ENCODE data around the gene LPCAT1. TPM values are rescaled to one million over a fixed set of nuclear protein-coding genes. Genes with fewer than 3 reads are reported as not detected.

LPCAT1 gene
- total and polyA plus RNA-seq, 2 donors (not counting 3 experiments of a cell fraction or from before 2014, with no cell fraction given), result 28.9 to 57.2 TPM

DNA sequence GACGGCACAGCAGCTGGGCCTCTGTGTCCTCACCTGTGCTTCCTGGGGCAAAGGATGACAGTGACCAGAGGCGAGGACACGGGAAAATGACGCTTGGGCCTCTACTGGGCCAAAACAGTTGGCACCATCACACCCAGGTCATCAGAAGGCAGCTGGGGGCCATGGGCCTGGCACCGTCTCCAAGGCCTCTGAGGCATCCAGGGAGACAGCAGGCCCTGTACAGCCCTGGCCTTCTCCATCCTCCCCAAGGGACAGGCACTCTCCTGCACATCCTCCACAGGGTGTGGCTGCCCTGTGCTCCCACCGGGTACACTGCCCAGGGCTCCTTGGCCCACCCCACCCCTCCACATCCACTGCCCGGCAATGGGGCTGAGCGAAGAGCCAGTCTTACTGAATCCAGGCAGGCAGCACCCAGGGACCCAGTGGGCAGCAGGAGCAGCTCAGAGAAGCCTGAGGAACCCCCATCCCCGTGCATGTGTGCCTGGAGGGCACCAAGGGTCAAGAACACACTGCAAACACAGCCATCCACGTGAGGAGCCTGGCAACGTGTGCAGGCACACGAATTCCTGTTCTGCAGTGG, 4.0 kb downstream of the LPCAT1 start:
- H3K36me3 ChIP-seq (ENCODE audit: control insufficient read depth in 2 of 2, extremely low read depth in 1 of 2, insufficient read depth in 2 of 2, low read length in 2 of 2), result peaks cover 10 to 12% of the 10 kb centered on the region in 2 experiments
- no peak for FAIRE-seq
- no peak overlapping the region for H3K27ac ChIP-seq (ENCODE audit: insufficient read depth, low read depth, low read length)
- H3K4me2 ChIP-seq (ENCODE audit: insufficient read depth, low read length), result no peak overlapping the region
- dilution Hi-C loops (cut with MboI; ENCODE audit: extremely low pct_ligation_motif_present, low sequenced_read_pairs), result no loop called here
- intact Hi-C loops (cut with micrococcal nuclease), result no loop called here
- peaks cover 16% of the 10 kb centered on the region for H3K4me1 ChIP-seq (ENCODE audit: control insufficient read depth, extremely low read depth, insufficient read depth, low read length)
- no peaks in the 10 kb centered on the region for H4K20me1 ChIP-seq (replicated peaks; ENCODE audit: control insufficient read depth, extremely low read depth, insufficient read depth, low read length)
- no TSS peak for BruUV-seq (replicated peaks)
- H3K4me3 ChIP-seq (replicated peaks in 1 of 3; ENCODE audit: insufficient read depth in 1 of 3, low read depth in 1 of 3, low read length in 3 of 3), result no peak overlapping the region
- ChIA-PET CTCF (no interaction called here), POLR2A (no interaction called here)
- no peaks in the 10 kb centered on the region for H3K27me3 ChIP-seq (ENCODE audit: control insufficient read depth in 2 of 2, insufficient read depth in 2 of 2, low read length in 2 of 2)
- TF ChIP-seq POLR2A (IDR thresholded peaks at IDR 0.05; ENCODE audit: low read depth, low read length) (no peak), POLR2AphosphoS5 (IDR thresholded peaks at IDR 0.05; ENCODE audit: insufficient read depth, low read depth, low read length) (no peak), GATA2 (IDR thresholded peaks at IDR 0.05; ENCODE audit: insufficient read depth, insufficient read length, low read depth, low read length) (no peak), MYC (IDR thresholded peaks at IDR 0.05; ENCODE audit: low read depth, low read length) (no peak)
- TF ChIP-seq, protein P1, sequence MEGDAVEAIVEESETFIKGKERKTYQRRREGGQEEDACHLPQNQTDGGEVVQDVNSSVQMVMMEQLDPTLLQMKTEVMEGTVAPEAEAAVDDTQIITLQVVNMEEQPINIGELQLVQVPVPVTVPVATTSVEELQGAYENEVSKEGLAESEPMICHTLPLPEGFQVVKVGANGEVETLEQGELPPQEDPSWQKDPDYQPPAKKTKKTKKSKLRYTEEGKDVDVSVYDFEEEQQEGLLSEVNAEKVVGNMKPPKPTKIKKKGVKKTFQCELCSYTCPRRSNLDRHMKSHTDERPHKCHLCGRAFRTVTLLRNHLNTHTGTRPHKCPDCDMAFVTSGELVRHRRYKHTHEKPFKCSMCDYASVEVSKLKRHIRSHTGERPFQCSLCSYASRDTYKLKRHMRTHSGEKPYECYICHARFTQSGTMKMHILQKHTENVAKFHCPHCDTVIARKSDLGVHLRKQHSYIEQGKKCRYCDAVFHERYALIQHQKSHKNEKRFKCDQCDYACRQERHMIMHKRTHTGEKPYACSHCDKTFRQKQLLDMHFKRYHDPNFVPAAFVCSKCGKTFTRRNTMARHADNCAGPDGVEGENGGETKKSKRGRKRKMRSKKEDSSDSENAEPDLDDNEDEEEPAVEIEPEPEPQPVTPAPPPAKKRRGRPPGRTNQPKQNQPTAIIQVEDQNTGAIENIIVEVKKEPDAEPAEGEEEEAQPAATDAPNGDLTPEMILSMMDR (IDR thresholded peaks at IDR 0.05; ENCODE audit: extremely low read depth in 1 of 2, insufficient read depth in 1 of 2, low read depth in 1 of 2, low read length in 2 of 2), result no peak
- no peaks in the 10 kb centered on the region for H3K9me1 ChIP-seq (replicated peaks; ENCODE audit: control insufficient read depth, extremely low read depth, insufficient read depth, low read length)
- H3K79me2 ChIP-seq (ENCODE audit: control insufficient read depth, insufficient read depth, low read length), result peaks cover 81% of the 10 kb centered on the region
- no peak for DNase-seq (ENCODE audit: low read depth, low spot score)
- no peak overlapping the region for H2AFZ ChIP-seq (ENCODE audit: low read depth, low read length)
- H3K9ac ChIP-seq (replicated peaks; ENCODE audit: extremely low read depth, insufficient read depth, low read length), result no peak overlapping the region
- no peaks in the 10 kb centered on the region for H3K9me3 ChIP-seq (replicated peaks; ENCODE audit: control insufficient read depth, insufficient read depth, low read length)

DNA sequence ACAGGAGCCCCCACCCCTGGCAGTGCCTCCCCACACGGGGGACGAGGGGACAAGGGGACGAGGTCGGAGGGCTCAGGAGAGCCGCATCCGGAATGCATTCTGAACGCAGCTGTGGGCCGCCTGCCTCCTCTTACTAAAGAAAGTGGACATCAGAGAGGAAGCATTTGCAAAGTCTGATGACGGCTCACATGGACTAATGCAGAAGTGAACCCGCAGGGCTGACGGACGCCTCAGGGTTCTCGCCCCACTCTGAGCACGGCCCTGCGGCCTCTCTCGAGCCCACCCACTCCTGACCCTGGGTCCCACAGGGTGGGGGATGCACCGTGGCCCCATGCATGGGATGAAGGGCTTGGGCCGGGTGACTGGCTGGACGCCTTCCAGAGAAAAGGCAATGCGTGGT, 5.9 kb downstream of the LPCAT1 start:
- TF ChIP-seq POLR2AphosphoS5 (IDR thresholded peaks at IDR 0.05; ENCODE audit: insufficient read depth, low read depth, low read length), result no peak
- TF ChIP-seq, protein P1 (IDR thresholded peaks at IDR 0.05; ENCODE audit: extremely low read depth in 1 of 2, insufficient read depth in 1 of 2, low read depth in 1 of 2, low read length in 2 of 2), result no peak
- TF ChIP-seq, protein P2, sequence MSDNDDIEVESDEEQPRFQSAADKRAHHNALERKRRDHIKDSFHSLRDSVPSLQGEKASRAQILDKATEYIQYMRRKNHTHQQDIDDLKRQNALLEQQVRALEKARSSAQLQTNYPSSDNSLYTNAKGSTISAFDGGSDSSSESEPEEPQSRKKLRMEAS (IDR thresholded peaks at IDR 0.05; ENCODE audit: insufficient read depth, insufficient read length), result no peak
- no peak for TF ChIP-seq MYC (IDR thresholded peaks at IDR 0.05; ENCODE audit: low read depth, low read length)
- no peak for TF ChIP-seq FOS (IDR thresholded peaks at IDR 0.05; ENCODE audit: borderline replicate concordance, insufficient read depth, low read length)
- no peak for TF ChIP-seq POLR2A (IDR thresholded peaks at IDR 0.05; ENCODE audit: low read depth, low read length)
- no peak for TF ChIP-seq JUN (IDR thresholded peaks at IDR 0.05; ENCODE audit: borderline replicate concordance, insufficient read depth, insufficient read length, low read depth)
- TF ChIP-seq GATA2 (IDR thresholded peaks at IDR 0.05; ENCODE audit: insufficient read depth, insufficient read length, low read depth, low read length), result no peak
- no peak for TF ChIP-seq EZH2 (IDR thresholded peaks at IDR 0.05; ENCODE audit: borderline replicate concordance, low read depth, low read length, severe bottlenecking)
- H4K20me1 ChIP-seq (replicated peaks; ENCODE audit: control insufficient read depth, extremely low read depth, insufficient read depth, low read length), result no peaks in the 10 kb centered on the region

More for the DNA sequence above, 5.9 kb downstream of the LPCAT1 start:
- intact Hi-C loops (cut with micrococcal nuclease) (no loop called here), dilution Hi-C loops (cut with MboI; ENCODE audit: extremely low pct_ligation_motif_present, low sequenced_read_pairs) (no loop called here)
- Histone ChIP-seq H3K9ac (replicated peaks; ENCODE audit: extremely low read depth, insufficient read depth, low read length) (no peak overlapping the region), H3K4me1 (ENCODE audit: control insufficient read depth, extremely low read depth, insufficient read depth, low read length) (peaks cover 11% of the 10 kb centered on the region), H2AFZ (ENCODE audit: low read depth, low read length) (no peak overlapping the region), H3K79me2 (ENCODE audit: control insufficient read depth, insufficient read depth, low read length) (peaks cover 90% of the 10 kb centered on the region), H3K9me1 (replicated peaks; ENCODE audit: control insufficient read depth, extremely low read depth, insufficient read depth, low read length) (no peaks in the 10 kb centered on the region), H3K9me3 (replicated peaks; ENCODE audit: control insufficient read depth, insufficient read depth, low read length) (no peaks in the 10 kb centered on the region), H3K4me2 (ENCODE audit: insufficient read depth, low read length) (no peak overlapping the region), H3K36me3 (ENCODE audit: control insufficient read depth in 2 of 2, extremely low read depth in 1 of 2, insufficient read depth in 2 of 2, low read length in 2 of 2) (peaks cover 10 to 17% of the 10 kb centered on the region in 2 experiments), H3K4me3 (replicated peaks in 1 of 3; ENCODE audit: insufficient read depth in 1 of 3, low read depth in 1 of 3, low read length in 3 of 3) (no peak overlapping the region), H3K27me3 (ENCODE audit: control insufficient read depth in 2 of 2, insufficient read depth in 2 of 2, low read length in 2 of 2) (no peaks in the 10 kb centered on the region), H3K27ac (ENCODE audit: insufficient read depth, low read depth, low read length) (no peak overlapping the region)
- CTCF ChIA-PET, result interaction anchor here (1.5 kb wide), 1 partner anchor 14 kb away, joined by 3 read pairs; no protein-coding TSS in a partner anchor
- BruUV-seq (replicated peaks), result no TSS peak
- DNase-seq (ENCODE audit: low read depth, low spot score), result no peak
- no peak for FAIRE-seq
- POLR2A ChIA-PET, result no interaction called here
